GM12878 (cell line): ENCODE measurements around the gene WIPF1.

Experiments used
- CBX5 ChIP-seq: sonication (generic); IDR thresholded peaks from 2 replicates; pipeline ENCODE4 v1.6.1; 2016; ENCODE audit warnings: low read depth, moderate library complexity, mild to moderate bottlenecking, inconsistent platforms
- HDAC2 ChIP-seq: fragments of 200-600 bp; sonication (generic); IDR thresholded peaks from 2 replicates; pipeline ENCODE4 v1.6.1; 2017
- JUNB ChIP-seq: IDR thresholded peaks from 2 replicates; pipeline ENCODE4 v1.6.1; 2016; ENCODE audit warnings: antibody characterized with exemption, mild to moderate bottlenecking
- POLR2A ChIP-seq: IDR thresholded peaks from 2 replicates; pipeline ENCODE4 v1.6.1; 2011; ENCODE audit warnings: low read depth, mild to moderate bottlenecking, low read length
- STAT1 ChIP-seq: fragments of 450-650 bp; conservative IDR thresholded peaks from 2 replicates; pipeline ENCODE4 v1.6.1; 2014; ENCODE audit warnings: antibody characterized with exemption, mild to moderate bottlenecking
- TBL1XR1 ChIP-seq: IDR thresholded peaks from 2 replicates; pipeline ENCODE4 v1.6.1; 2012; ENCODE audit warnings: low read depth, low read length, improper control_type of control experiment
- TF ChIP-seq, protein P1 (sequence below), 3 experiments: IDR thresholded peaks in 2 of 3; conservative IDR thresholded peaks in 1 of 3; 2 replicates each; pipeline ENCODE4 v1.5.1; 2011; ENCODE audit warnings: low read depth in 3 of 3, low read length in 3 of 3, mild to moderate bottlenecking in 3 of 3, control low read depth in 2 of 3, moderate library complexity in 2 of 3, inconsistent platforms in 1 of 3, mixed read lengths in 1 of 3; ENCODE audit not compliant: control insufficient read depth in 2 of 3, insufficient read depth in 1 of 3; ENCODE audit errors: extremely low read depth in 1 of 3
- TF ChIP-seq, protein P2 (sequence below): IDR thresholded peaks from 2 replicates; pipeline ENCODE4 v1.6.1; 2012; ENCODE audit warnings: low read depth, low read length, improper control_type of control experiment

DNA sequence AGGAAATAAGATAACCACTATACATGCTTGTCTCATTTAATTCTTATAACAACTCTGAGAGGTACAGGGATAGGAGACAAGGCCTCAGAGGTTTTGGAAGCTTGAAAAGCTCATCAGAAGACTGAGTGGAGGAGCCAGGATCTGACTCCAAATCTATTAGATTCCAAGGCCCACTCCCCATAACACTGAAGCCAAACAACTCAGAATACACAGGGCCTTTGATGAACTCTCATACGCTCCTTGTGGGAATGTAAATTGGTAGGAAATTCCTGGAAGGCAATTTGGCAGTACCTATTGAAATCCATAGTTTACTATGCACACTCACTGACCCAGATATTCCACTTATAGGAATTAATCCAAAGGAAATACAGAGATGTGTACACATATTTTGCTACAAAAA, 27.9 kb downstream of the WIPF1 start:
- no peak for TF ChIP-seq JUNB
- TF ChIP-seq POLR2A = no peak
- TF ChIP-seq, protein P1, sequence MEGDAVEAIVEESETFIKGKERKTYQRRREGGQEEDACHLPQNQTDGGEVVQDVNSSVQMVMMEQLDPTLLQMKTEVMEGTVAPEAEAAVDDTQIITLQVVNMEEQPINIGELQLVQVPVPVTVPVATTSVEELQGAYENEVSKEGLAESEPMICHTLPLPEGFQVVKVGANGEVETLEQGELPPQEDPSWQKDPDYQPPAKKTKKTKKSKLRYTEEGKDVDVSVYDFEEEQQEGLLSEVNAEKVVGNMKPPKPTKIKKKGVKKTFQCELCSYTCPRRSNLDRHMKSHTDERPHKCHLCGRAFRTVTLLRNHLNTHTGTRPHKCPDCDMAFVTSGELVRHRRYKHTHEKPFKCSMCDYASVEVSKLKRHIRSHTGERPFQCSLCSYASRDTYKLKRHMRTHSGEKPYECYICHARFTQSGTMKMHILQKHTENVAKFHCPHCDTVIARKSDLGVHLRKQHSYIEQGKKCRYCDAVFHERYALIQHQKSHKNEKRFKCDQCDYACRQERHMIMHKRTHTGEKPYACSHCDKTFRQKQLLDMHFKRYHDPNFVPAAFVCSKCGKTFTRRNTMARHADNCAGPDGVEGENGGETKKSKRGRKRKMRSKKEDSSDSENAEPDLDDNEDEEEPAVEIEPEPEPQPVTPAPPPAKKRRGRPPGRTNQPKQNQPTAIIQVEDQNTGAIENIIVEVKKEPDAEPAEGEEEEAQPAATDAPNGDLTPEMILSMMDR (IDR thresholded peaks at IDR 0.05 in 2 of 3, conservative IDR thresholded peaks at IDR 0.05 in 1 of 3; ENCODE audit: control insufficient read depth in 2 of 3, extremely low read depth in 1 of 3, insufficient read depth in 1 of 3, low read depth in 3 of 3, low read length in 3 of 3) = no peak
- TF ChIP-seq HDAC2 = no peak
- TF ChIP-seq, protein P2, sequence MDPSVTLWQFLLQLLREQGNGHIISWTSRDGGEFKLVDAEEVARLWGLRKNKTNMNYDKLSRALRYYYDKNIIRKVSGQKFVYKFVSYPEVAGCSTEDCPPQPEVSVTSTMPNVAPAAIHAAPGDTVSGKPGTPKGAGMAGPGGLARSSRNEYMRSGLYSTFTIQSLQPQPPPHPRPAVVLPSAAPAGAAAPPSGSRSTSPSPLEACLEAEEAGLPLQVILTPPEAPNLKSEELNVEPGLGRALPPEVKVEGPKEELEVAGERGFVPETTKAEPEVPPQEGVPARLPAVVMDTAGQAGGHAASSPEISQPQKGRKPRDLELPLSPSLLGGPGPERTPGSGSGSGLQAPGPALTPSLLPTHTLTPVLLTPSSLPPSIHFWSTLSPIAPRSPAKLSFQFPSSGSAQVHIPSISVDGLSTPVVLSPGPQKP = no peak
- TF ChIP-seq TBL1XR1 = no peak
- TF ChIP-seq STAT1 = no peak
- no peak for TF ChIP-seq CBX5
